Bronchial epithelial cell (primary cell): ENCODE measurements around the gene FLCN. TPM values are rescaled to one million over a fixed set of nuclear protein-coding genes. Genes with fewer than 3 reads are reported as not detected.
"Not testable (repeated sequence)": the region's sequence is repeated elsewhere in the genome, so short reads cannot be mapped to it uniquely, and the experiment has no call there.

Experiments
- DNase-seq: peaks from one replicate; pipeline ENCODE4 v3.0.0-alpha.2; 2010; ENCODE audit warnings: low read depth
- FAIRE-seq: peaks from 2 replicates; lab custom pipeline; 2011; peaks lifted over from hg19 to GRCh38; lab: Jason Lieb, UNC
- H3K27me3 ChIP-seq: 2 replicates; pipeline ENCODE4 v1.5.1; 2011; ENCODE audit warnings: low read length; ENCODE audit not compliant: control insufficient read depth, insufficient read depth
- H3K36me3 ChIP-seq: 2 replicates; pipeline ENCODE4 v1.5.1; 2011; ENCODE audit warnings: low read length; ENCODE audit not compliant: control insufficient read depth, insufficient read depth
- H3K4me3 ChIP-seq: 2 replicates; pipeline ENCODE4 v1.5.1; 2011; ENCODE audit warnings: mild to moderate bottlenecking, low read depth, low read length, control low read depth
- total RNA-seq: library from RNA; depleted of rRNA; stranded (reverse); fragments of >200 nt; gene quantifications from 2 replicates; pipeline ENCODE4 v1.2.1, GENCODE V29; 2014
- TF ChIP-seq, protein P1 (sequence below): IDR thresholded peaks from 2 replicates; pipeline ENCODE4 v1.5.1; 2011; ENCODE audit warnings: mild to moderate bottlenecking, moderate library complexity, low read length, control low read depth, inconsistent platforms; ENCODE audit not compliant: insufficient read depth, severe bottlenecking

The FLCN gene
- total RNA-seq, 1 donor from 2014 or later: 51.1 TPM

DNA sequence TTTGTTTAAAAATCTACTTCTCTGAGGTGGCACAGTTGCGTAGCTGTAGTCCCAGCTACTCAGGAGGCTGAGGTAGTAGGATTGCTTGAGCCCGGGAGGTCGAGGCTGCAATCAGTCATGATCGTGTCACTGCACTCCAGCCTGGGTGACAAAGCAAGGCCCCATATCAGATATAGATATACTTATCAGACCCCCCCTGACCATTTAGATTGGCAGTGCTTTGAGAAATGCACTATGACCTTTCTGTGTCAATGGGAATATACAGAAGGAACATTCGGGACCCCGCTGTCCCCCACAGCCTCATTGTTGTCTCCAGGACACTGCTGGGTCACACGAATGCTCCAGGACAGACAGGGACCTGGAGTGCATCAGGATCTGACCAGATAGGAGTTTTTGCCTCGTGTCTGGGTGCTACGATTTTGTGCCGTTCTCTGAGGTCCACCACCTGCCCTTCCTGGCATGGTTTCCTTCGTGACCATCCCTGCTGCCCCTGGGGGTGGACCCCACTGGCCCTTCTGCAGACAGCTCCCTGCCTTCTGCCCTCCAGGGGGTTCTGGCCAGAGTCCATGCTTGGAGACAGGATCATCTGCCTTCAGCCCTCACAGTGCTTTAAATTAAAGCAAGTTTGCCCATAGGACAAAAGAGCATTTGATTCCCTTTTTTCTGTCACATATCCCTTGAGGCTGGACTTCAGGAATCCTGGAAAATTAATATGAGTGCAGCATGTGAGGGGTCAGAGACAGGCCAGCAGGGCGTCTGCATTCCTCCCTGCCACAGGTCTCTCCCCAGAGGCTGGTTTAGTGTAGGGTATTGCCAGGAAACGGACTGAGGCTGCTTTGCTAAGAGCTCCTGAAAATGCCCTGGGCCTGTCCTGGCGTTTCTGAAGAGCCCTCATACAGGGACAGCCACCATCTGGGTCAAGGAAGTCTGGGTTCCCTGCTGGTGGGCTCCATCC is 50.1 kb downstream of the FLCN start:
- DNase-seq: no peak
- TF ChIP-seq, protein P1, sequence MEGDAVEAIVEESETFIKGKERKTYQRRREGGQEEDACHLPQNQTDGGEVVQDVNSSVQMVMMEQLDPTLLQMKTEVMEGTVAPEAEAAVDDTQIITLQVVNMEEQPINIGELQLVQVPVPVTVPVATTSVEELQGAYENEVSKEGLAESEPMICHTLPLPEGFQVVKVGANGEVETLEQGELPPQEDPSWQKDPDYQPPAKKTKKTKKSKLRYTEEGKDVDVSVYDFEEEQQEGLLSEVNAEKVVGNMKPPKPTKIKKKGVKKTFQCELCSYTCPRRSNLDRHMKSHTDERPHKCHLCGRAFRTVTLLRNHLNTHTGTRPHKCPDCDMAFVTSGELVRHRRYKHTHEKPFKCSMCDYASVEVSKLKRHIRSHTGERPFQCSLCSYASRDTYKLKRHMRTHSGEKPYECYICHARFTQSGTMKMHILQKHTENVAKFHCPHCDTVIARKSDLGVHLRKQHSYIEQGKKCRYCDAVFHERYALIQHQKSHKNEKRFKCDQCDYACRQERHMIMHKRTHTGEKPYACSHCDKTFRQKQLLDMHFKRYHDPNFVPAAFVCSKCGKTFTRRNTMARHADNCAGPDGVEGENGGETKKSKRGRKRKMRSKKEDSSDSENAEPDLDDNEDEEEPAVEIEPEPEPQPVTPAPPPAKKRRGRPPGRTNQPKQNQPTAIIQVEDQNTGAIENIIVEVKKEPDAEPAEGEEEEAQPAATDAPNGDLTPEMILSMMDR: no peak
- no peak for FAIRE-seq
- no peak overlapping the region for H3K4me3 ChIP-seq
- H3K27me3 ChIP-seq: no peaks in the 10 kb centered on the region
- peaks cover 4% of the 10 kb centered on the region for H3K36me3 ChIP-seq

DNA sequence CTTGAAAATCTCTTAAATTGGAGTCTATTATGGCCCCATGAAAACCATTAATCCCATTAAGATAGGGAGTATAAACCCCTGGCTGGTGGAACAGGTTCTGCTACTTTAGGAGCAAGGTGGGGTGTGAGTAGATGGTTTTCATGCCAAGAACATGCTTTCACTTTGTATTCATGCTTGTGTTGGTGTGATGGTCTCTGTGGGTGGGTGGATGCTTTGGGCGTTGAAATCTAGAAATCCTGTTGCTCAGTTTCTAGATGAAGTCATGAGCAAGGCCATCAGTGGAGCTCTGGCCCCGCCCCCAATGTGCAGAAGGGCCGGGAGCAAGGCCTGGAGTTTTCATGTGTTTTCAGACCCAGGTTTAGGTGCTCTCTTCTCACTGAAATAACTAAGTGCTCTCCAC is 50.9 kb downstream of the FLCN start:
- Histone ChIP-seq H3K36me3 (peaks cover 6% of the 10 kb centered on the region), H3K4me3 (no peak overlapping the region), H3K27me3 (no peaks in the 10 kb centered on the region)
- DNase-seq (peak; percentile 96), FAIRE-seq (no peak)
- TF ChIP-seq, protein P1: no peak

DNA sequence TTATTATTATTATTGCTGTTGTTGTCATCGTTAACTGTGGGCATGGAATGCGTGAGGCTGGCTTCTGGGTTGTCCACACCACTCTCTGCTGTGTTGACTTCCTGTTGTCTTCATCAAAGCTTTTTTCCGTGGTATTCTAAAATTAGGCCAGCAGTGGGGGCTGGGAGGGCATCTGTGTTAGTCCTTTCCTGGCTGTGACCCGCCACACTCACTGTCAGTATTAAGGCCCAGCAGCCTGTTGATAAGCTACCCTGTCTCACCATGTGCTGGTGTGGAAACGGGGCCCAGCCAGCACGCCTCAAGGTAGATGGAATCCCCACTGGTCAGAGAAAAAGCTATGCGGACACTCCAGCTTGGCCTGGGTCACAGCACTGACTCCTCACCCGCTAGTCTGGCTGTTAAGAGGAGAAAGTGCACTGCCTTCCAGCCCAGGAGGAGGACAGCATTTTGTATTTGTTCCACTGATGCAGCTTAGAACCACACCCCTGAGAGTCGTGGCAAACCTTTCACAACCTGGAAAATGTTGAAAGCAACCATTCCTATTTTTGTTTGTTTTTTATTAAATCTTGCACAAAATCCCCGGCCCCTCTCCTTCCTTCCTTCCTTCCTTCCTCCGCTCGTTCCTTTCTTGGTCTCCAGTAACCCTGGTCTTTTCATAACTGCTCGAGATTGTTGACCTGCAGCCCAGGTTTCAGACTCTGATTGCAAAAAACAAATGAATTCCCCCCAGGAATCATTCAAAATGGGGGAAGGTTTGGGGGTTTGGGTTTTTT is 51.8 kb downstream of the FLCN start:
- H3K27me3 ChIP-seq, H3K4me3 ChIP-seq, FAIRE-seq, DNase-seq: not testable (repeated sequence)
- peaks cover 13% of the 10 kb centered on the region for H3K36me3 ChIP-seq

DNA sequence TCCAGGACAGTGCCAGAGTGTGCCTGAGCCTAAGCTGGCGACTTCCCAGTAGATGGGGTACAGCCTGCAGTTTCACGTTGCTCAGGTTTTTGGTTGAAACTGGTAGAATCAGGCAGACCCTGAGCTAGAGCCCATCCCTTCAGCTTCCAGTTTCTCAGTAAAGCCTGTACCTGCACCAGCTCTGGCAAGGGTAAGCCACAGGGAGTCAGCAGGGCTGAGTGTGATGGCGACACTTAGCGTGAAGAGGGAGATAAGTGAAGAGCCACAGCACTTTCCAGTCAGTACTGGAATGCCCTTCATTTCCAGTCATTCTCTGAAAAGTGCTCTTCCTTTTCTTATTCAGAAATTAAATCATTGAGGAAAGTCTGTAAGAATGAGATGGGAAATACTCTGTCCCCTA is 53.2 kb downstream of the FLCN start:
- no peak for DNase-seq
- no peaks in the 10 kb centered on the region for H3K27me3 ChIP-seq
- TF ChIP-seq, protein P1: no peak
- H3K4me3 ChIP-seq: no peak overlapping the region
- no peak for FAIRE-seq
- peaks cover 20% of the 10 kb centered on the region for H3K36me3 ChIP-seq

DNA sequence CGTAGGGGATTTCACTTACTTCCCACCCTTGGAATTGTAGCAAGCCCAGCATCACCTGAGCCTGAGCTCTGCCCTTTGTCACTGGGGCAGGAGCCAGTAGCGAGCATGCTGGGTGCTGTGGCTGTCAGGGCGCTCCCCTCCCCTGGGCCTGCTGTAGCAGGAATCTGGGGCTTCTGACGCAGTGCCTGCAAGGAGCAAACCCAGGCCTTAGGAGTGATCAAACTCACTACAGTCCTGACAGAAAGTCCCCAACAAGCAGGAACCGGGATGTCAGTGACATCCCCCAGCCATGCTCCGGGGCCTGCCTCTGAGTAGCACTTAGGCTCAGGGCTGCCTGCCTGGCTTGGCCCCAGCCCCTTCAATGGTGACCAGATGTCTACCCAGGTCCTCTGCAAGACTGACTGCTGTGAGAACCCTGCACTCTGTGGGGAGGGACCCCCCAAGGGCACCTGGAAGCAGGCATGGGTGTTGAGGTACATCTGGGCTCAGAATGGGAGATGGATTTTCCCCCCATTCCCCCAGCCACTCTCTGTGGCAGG is 54.3 kb downstream of the FLCN start:
- Histone ChIP-seq H3K27me3 (no peaks in the 10 kb centered on the region), H3K4me3 (no peak overlapping the region), H3K36me3 (peaks cover 25% of the 10 kb centered on the region)
- TF ChIP-seq, protein P1: no peak
- no peak for DNase-seq
- FAIRE-seq: no peak
